GM21529 (cell line): ENCODE data around the gene ASZ1.
"Not testable (repeated sequence)": the region's sequence is repeated elsewhere in the genome, so short reads cannot be mapped to it uniquely, and the experiment has no call there.

ENCODE experiments used
- ATAC-seq: cut with Tn5 transposase; IDR thresholded peaks from one replicate; pipeline ENCODE4 v1.9.1; 2021; ENCODE audit not compliant: unreplicated experiment

ASZ1 gene

GRCh38 chr7:117427258-117427701 is at the start of gene ASZ1:
ASZ1 (minus strand) TSS chr7:117427493; CDS start chr7:117427460, 33 bp downstream.
- no peak for ATAC-seq

DNA sequence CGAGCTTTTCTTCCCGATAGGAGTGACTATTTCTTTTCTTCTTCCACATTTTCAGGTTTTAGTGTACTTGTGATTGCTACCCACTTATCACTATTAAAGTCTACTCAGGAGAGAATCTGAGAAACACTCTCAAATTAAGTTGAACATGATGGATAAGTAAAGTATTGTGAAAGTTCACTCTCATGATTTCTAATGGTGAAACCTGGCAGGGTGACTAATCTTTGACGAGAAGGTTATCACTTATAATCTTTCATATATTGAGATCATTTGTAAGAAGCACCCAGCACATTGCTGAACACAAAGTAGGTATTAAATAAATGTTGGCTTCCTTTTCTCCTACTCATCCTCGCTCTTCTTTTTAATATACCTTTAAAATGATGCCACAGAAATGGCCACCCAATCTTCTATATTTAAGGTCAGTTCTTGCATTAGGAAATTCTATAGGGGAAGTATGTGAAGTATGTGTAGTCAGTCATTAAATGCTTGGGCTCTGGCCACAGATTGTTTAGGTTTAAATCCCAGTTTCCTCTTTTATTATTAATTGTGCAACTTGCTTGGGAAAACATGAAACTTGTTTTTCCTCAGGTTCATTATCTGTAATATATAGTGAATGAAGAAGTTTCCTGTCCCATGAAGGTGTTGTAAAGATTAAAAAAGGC is 49.4 kb upstream of the ASZ1 start:
- no peak for ATAC-seq

GRCh38 chr7:117472335-117472734 is 45.0 kb upstream of the ASZ1 start:
- ATAC-seq, result no peak

- peak; percentile 57 for ATAC-seq
These were observed 43.5 kb upstream of the ASZ1 start for GRCh38 chr7:117470777-117471176.

- ATAC-seq, result no peak
These were observed 40.9 kb upstream of the ASZ1 start for GRCh38 chr7:117468174-117468573.

- not testable (repeated sequence) for ATAC-seq
These were observed 33.5 kb upstream of the ASZ1 start for GRCh38 chr7:117460815-117461214.

DNA sequence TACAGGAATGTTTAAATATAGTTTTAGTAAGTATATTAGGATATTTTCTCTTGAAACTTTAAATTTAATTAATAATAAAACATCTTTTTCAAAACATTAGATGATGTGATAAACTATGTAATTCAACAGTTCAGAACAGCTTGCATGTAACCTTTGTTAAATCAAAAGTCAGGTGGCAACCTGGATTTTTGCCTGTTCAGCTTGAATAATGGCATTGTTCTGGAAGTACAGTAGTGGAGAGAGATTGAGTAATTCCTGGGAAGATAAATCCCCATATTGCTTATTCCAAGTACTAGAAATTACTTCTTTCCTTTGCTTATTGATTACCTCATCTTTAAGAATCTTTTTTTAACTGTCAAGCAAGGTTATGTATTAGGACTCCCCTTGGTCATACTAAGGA is 32.4 kb upstream of the ASZ1 start:
- ATAC-seq, result no peak

GRCh38 chr7:117458977-117459583 is 31.8 kb upstream of the ASZ1 start:
- no peak for ATAC-seq

DNA sequence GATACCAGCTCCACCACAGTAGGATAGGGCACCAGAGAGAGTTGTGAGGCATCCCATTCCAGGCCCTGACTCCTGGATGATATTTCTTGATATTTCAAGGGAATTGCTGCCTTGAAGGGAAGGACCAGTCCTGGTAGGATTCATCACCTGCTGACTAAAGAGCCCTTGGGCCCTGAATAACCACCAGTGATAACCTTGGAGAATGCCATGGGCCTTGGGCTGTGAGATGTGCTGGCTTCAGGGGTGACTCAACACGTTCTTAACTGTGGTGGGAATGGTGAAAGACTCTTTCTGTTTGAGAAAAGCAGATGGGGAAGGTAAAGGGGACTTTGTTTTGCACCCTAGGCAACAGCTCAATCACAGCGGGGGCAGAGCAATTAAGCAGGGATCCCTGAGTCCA is 21.4 kb upstream of the ASZ1 start:
- ATAC-seq, result no peak

DNA sequence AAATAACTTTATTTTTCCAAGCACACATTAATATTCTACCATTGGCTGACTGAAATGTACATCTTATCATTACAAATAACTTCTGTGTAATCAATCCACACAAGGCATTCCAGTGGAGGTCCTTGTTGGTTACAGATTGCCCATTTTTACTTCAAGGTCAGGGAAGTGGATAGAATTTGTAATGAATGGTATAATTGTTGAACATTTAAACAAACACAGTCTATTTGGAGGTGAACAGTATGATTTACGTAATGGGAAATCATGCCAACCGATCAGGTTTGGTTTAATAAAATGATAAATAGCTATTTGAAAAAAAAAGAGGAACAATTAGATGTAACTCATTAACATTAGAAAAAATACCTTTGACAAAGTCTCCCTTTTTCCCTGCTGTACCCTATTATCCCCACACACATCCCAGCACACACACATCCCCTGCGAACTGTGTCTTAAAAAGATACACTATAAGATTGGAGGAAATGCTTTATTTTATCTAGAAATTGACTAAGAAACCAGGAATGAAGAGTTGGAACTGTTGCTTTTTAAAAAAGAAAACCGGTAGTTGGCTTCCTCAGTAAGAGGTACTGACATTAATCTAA is 19.0 kb upstream of the ASZ1 start:
- ATAC-seq, result no peak

GRCh38 chr7:117445206-117445605 is 17.9 kb upstream of the ASZ1 start:
- no peak for ATAC-seq

DNA sequence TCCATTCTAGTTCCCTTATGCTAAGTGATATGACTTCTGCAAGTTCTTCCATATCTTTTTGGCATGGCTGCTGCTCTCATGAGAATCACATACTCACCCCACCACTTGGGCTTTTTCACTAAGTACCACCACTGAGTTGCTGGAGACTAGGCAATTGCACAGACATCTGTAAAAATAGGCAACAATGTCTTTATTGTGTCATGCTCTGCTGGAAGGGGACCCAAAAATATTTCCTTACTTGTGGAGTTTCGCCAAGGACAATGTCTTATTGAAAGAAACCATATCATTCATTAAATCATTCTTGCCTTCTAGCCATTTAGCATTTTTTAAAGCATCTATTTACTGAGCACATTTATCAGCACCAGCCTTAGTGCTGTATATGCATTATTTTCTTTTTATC is 17.4 kb upstream of the ASZ1 start:
- ATAC-seq, result no peak

DNA sequence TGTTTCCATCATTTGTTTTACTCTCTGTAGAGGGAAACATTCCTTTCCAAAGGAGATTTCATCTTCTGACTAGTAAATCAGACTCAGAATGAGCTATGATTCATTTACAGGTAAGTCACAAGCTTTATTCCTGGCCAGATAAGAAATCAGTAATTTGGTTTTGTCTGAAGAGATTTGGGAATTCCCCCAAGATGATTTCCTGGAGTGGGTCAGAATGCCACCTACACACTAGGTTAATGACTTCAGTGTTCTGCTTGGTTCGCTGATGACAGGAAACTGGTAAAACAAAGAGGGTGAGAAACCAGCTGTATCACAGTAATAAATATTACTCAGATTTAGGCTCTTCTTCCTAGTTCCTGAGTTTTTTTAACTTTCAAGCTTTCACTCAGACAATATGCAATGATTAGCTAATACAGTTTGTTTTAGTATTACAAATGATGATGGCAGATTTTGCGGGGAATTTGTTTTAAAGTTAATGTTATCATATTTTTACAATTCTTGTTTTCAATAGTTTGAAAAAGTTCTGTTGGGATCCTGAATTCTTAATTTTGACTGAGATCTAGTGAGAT is 8.3 kb upstream of the ASZ1 start:
- ATAC-seq, result peak; percentile 98

- ATAC-seq, result peak; percentile 78
These were observed 3.0 kb downstream of the ASZ1 start for GRCh38 chr7:117424090-117424829.

DNA sequence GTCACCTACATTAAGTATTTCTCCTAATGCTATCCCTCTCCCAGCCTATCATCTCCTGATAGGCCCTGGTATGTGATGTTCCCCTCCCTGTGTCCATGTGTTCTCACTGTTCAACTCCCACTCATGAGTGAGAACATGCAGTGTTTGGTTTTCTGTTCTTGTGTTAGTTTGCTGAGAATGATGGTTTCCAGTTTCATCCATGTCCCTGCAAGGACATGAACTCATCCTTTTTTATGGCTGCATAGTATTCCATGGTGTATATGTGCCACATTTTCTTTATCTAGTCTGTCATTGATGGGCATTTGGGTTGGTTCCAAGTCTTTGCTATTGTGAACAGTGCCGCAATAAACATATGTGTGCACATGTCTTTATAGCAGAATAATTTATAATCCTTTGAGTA is 12.7 kb downstream of the ASZ1 start:
- not testable (repeated sequence) for ATAC-seq

DNA sequence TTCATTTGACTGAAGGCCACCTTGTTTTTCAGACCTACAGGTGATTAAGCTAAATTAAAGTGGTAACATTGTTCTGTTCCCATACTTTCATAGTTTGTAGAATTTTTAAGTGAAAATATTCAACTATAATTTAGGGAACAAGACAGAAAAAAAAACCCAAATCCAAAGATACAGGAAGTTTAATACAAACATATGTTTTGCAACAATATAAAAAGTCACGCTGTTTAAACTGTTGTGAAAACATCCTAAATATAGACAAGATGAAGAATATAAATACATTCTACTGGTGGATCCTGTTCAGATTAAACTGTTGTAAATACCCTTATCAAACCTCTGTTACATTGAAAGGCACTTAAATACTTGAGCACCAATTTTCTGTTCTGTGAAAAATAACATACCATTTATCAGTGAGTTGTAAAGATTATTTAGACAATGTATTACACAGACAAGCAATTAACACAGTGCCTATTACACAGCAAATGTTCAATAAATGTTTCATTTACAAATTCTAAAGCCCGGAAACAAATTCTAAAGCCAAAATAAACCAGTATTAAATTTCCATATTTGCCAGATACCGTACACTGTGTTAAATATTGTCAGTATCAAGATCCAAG is 14.2 kb downstream of the ASZ1 start:
- ATAC-seq, result no peak

GRCh38 chr7:117412390-117412789 is 14.9 kb downstream of the ASZ1 start:
- ATAC-seq, result no peak

GRCh38 chr7:117411539-117411938 is 15.8 kb downstream of the ASZ1 start:
- ATAC-seq, result no peak

DNA sequence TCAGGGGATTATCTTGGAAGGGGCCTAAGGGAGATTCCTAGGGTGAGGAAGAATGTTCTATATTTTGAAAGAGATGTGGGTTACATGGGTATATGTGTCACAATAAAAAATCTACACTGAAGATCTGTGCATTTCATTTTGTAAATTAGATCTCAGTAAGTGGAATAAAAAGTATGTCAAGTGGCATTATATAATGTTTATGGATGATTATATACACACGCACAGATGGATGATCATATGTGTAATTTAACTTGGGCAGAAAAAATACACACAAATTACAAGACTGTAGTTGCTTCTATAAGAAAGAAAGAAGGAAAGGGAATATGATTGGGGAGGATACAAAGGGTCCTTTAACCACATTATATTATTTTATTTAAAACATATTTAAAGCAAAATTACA is 18.5 kb downstream of the ASZ1 start:
- no peak for ATAC-seq

DNA sequence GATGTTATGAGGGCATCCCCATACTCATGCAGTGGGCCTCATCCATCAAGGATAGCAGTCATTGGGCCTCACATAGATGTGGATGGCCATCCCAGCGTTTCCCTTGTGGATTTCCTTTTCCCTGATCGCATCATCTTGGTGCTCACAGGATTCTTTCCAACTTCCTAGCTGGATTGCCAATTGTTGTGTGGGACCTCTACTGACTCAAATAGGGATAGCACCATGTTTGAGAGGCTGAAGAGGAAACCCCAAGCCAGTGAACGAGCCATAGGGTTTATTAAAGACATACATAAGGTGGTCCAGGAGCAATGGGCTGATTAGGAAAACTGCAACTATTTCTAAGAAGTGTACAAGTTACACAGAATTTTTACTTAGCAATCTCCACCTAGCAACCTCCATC is 21.8 kb downstream of the ASZ1 start:
- ATAC-seq, result no peak

DNA sequence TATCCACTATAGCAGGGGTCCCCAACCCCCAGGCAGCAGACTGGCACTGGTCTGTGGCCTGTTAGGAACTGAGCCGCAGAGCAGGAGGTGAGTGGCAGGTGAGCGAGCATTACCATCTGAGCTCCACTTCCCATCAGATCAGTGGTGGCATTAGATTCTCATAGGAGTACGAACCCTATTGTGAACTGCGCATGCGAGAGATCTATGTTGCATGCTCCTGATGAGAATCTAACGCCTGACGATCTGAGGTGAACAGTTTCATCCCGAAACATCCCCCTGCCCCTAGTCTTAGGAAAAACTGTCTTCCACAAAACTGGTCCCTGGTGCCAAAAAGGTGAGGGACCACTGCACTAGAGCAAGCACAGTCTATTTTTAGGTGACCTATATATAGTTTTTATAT is 23.6 kb downstream of the ASZ1 start:
- no peak for ATAC-seq
